Choroid plexus epithelial cell (primary cell): Measurements from ENCODE around the gene TWIST2.

Experiments used
- DNase-seq: peaks from one replicate; pipeline ENCODE4 v3.0.0-alpha.2; 2010; ENCODE audit warnings: low read depth
- H3K4me3 ChIP-seq: 2 replicates; pipeline ENCODE4 v1.5.1; 2011; ENCODE audit warnings: low read depth, mild to moderate bottlenecking, control low read depth, low read length, moderate library complexity
- TF ChIP-seq, protein P1 (sequence below): conservative IDR thresholded peaks from 2 replicates; pipeline ENCODE4 v1.5.1; 2011; ENCODE audit warnings: low read depth, mild to moderate bottlenecking, control low read depth, inconsistent platforms, low read length, moderate library complexity

Gene TWIST2

DNA sequence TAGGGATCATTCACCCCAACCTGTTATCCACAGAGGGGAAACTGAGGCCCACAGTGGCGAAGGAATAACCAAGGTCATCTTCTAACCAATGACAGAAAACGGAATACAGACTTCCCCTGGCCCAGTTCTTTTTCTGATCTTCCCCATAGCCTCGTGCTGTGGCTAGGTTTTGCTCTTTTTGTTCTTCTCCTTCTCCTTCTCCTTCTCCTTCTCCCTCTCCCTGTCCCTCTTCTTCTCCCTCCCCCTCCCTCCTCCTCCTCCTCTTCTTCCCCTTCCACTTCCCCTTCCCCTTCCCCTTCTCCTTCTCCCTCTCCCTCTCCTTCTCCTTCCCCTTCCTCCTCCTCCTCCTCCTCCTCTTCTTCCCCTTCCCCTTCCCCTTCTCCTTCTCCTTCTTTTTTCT, 12.9 kb upstream of the TWIST2 start:
- no peak overlapping the region for H3K4me3 ChIP-seq
- TF ChIP-seq, protein P1, sequence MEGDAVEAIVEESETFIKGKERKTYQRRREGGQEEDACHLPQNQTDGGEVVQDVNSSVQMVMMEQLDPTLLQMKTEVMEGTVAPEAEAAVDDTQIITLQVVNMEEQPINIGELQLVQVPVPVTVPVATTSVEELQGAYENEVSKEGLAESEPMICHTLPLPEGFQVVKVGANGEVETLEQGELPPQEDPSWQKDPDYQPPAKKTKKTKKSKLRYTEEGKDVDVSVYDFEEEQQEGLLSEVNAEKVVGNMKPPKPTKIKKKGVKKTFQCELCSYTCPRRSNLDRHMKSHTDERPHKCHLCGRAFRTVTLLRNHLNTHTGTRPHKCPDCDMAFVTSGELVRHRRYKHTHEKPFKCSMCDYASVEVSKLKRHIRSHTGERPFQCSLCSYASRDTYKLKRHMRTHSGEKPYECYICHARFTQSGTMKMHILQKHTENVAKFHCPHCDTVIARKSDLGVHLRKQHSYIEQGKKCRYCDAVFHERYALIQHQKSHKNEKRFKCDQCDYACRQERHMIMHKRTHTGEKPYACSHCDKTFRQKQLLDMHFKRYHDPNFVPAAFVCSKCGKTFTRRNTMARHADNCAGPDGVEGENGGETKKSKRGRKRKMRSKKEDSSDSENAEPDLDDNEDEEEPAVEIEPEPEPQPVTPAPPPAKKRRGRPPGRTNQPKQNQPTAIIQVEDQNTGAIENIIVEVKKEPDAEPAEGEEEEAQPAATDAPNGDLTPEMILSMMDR = no peak
- no peak for DNase-seq

DNA sequence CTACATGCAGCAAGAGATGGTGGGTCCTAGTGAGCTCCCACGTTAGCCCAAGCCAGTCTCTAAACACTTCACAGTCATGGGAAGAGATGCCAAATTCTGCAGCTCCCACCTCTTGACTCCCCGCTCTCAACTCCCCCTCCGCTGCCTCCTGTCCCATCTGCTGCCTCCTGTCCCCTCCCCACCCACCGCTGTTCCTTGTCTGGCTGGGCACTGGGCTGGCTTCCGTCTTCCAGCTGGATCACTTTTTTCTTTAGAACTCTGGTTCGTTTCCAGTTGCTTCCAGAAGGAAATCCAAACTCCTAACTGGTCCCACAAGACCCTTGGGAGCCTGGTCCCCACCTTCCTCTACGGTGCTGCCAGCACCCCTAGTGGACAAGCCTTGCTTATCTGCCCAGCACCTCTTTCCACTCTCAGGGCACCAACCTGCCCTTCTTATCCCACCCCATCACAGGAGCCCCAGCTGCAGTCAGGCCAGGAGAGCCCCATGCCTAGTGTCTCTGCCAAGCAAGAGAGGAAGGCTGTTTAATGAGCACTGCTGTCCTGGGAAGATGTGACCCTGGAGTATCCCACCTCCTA, 12.1 kb upstream of the TWIST2 start:
- DNase-seq = no peak
- H3K4me3 ChIP-seq = no peak overlapping the region
- TF ChIP-seq, protein P1 = peak; percentile 46

DNA sequence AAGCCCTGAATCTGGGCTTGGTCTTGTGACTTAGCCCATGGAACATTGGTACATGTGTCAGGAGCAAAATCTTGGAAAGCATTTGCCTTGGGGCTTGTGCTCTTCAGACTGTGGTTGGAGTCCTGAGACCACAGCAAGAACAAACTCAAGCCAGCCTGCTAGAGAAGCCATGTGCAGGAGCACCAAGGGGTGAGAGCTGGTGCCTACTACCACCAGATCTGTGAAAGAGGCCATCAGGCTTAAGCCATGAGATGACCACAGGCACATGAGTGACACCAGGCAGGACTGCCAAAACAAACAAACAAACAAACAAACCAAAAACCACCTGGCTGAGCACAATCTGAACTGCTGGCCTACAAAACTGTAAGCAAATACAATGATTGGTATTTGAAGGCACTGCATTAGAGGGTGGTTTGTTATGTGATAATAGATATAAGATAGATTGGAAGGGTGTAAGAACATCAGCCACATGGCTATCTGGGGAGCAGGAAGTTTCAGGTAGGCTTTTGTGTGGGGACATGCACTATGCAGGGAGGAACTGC, 9.0 kb upstream of the TWIST2 start:
- TF ChIP-seq, protein P1 = no peak

DNA sequence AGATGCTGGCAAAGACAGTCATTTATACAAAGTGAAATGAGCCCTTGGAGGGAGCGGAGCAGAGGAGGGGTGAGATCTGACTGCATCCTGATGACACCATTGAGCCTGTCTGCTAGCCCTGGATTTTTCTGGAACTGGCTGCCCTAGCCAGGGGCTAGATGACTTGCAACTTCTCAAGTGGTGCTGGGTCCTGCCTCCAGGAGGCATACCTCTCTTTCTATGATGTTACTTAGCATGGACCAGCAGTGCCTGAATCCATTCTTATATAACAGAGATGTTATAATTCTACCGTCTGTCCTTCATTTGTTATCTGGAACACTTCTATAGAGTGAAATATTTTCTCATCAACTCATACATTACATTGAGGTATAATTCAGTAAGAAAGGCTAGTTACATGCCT, 8.5 kb upstream of the TWIST2 start:
- TF ChIP-seq, protein P1 = no peak

More for the DNA sequence above, 9.0 kb upstream of the TWIST2 start:
- DNase-seq = no peak
- H3K4me3 ChIP-seq = no peak overlapping the region

DNA sequence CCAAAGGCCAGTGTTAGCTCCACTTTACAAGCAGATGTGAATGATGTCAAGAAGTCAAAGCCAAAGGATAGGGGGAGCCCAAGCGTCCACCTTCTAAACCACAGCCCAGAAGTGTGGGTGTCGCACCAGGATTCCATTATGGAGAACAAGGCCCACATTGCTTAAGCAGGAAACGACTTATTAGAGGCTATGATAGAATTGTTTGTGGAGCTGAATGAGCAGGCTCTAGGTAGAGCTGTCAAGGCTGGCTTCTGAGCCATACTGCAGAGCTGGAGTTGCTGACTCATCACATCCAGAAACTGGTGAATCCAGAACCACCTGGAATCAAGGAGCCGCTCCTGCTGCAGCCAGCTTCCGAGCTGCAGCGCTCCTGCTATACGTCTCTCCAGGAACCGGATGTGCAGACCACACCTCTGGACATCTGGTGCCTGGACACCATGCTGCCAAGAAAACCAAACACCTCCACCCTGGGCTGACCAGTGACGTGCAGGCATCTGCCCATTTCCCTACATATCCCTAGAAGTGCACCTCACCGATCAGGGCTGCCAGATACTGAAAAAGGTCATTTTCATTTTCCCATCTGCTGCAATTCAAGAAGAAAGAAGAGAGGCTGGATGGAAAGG, 6.2 kb upstream of the TWIST2 start:
- H3K4me3 ChIP-seq = no peak overlapping the region
- DNase-seq = no peak
- TF ChIP-seq, protein P1 = no peak

More for the DNA sequence above, 8.5 kb upstream of the TWIST2 start:
- no peak for DNase-seq
- no peak overlapping the region for H3K4me3 ChIP-seq

DNA sequence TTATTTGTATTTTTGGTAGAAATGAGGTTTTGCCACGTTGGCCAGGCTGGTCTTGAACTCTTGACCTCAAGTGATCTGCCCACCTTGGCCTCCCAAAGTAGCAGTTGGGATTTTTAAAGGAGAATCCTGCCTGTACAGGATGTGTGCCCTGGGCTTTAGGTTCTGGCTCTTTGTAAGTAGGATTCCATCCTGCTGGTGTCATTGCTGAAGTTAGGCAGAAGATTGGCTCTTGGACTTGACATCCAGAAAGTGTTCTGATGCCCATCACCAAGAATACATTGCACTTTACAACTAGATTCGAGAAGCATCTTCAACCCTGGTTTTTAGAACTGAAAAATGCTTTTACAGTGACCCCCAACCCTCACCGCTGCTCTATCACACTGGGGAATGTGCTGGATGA, 4.4 kb upstream of the TWIST2 start:
- H3K4me3 ChIP-seq = no peak overlapping the region
- TF ChIP-seq, protein P1 = no peak

More for the DNA sequence above, 4.4 kb upstream of the TWIST2 start:
- no peak for DNase-seq
